ENCODE measurements around the gene APEH. TPM values are rescaled to one million over a fixed set of nuclear protein-coding genes. Genes with fewer than 3 reads are reported as not detected.

APEH gene
- total RNA-seq, 1 experiment from 2014 or later: 236 TPM

- ATAC-seq (no peak), DNase-seq (no peak)
- H3K9me3 ChIP-seq (ENCODE audit: low read length): no peaks in the 10 kb centered on the region
- no peaks in the 10 kb centered on the region for H3F3A ChIP-seq (ENCODE audit: low read length, unreplicated experiment)
- no peak overlapping the region for H3K4me2 ChIP-seq (ENCODE audit: low read length)
- peaks cover 5% of the 10 kb centered on the region for H3K4me1 ChIP-seq (ENCODE audit: insufficient read depth, low read length)
- no peaks in the 10 kb centered on the region for H3K36me3 ChIP-seq (ENCODE audit: low read depth, low read length)
- no TSS peak for BruUV-seq (replicated peaks)
- H3K9me2 ChIP-seq (replicated peaks; ENCODE audit: low read length): no peaks in the 10 kb centered on the region
- TF ChIP-seq EZH2 (IDR thresholded peaks at IDR 0.05; ENCODE audit: low read length, unreplicated experiment): no peak
- TF ChIP-seq CTCF (conservative IDR thresholded peaks at IDR 0.05; ENCODE audit: low read depth, low read length): no peak
- TF ChIP-seq EZH2phosphoT487 (IDR thresholded peaks at IDR 0.05; ENCODE audit: borderline replicate concordance, low read length): no peak
- no peaks in the 10 kb centered on the region for H4K20me1 ChIP-seq (ENCODE audit: low read length)
- no peak overlapping the region for H3K4me3 ChIP-seq (ENCODE audit: low read length)
- no peaks in the 10 kb centered on the region for H3K27me3 ChIP-seq (ENCODE audit: low read length)
- H3K27ac ChIP-seq (ENCODE audit: low read length): no peak overlapping the region
- intact Hi-C loops (cut with micrococcal nuclease): no loop called here
- ChIA-PET POLR2A (ENCODE audit: unreplicated experiment) (interaction anchor here (0.6 kb wide), 2 partner anchors 215 to 1494 kb away, joined by 3 to 4 read pairs; no protein-coding TSS in a partner anchor), CTCF (no interaction called here)
- H3K79me2 ChIP-seq (ENCODE audit: low read length): no peaks in the 10 kb centered on the region
- H2AFZ ChIP-seq (ENCODE audit: low read length): no peak overlapping the region
- no peak overlapping the region for H3K9ac ChIP-seq (ENCODE audit: low read length)
These were observed 11.3 kb upstream of the APEH start for GRCh38 chr3:49662720-49663413.

- CTCF ChIA-PET: no interaction called here
- BruUV-seq (replicated peaks): no TSS peak
These were observed 10.3 kb upstream of the APEH start for GRCh38 chr3:49663831-49664230.

More at GRCh38 chr3:49663831-49664230, 10.3 kb upstream of the APEH start:
- DNase-seq (no peak), ATAC-seq (no peak)
- Histone ChIP-seq H3F3A (ENCODE audit: low read length, unreplicated experiment) (peaks cover 4% of the 10 kb centered on the region), H3K27me3 (ENCODE audit: low read length) (no peaks in the 10 kb centered on the region), H3K9ac (ENCODE audit: low read length) (no peak overlapping the region), H3K79me2 (ENCODE audit: low read length) (no peaks in the 10 kb centered on the region), H3K4me1 (ENCODE audit: insufficient read depth, low read length) (peaks cover 14% of the 10 kb centered on the region), H3K36me3 (ENCODE audit: low read depth, low read length) (no peaks in the 10 kb centered on the region), H3K27ac (ENCODE audit: low read length) (no peak overlapping the region), H4K20me1 (ENCODE audit: low read length) (no peaks in the 10 kb centered on the region), H2AFZ (ENCODE audit: low read length) (no peak overlapping the region), H3K9me2 (replicated peaks; ENCODE audit: low read length) (no peaks in the 10 kb centered on the region), H3K9me3 (ENCODE audit: low read length) (no peaks in the 10 kb centered on the region), H3K4me3 (ENCODE audit: low read length) (no peak overlapping the region), H3K4me2 (ENCODE audit: low read length) (no peak overlapping the region)
- no peak for TF ChIP-seq CTCF (conservative IDR thresholded peaks at IDR 0.05; ENCODE audit: low read depth, low read length)
- TF ChIP-seq EZH2phosphoT487 (IDR thresholded peaks at IDR 0.05; ENCODE audit: borderline replicate concordance, low read length): no peak
- no peak for TF ChIP-seq EZH2 (IDR thresholded peaks at IDR 0.05; ENCODE audit: low read length, unreplicated experiment)
- POLR2A ChIA-PET (ENCODE audit: unreplicated experiment): interaction anchor here (0.6 kb wide), 2 partner anchors 215 to 1495 kb away, joined by 3 to 4 read pairs; no protein-coding TSS in a partner anchor
- intact Hi-C loops (cut with micrococcal nuclease): no loop called here
